Uterus (tissue), 4 donors: ENCODE results near the gene MST1. TPM values are rescaled to one million over a fixed set of nuclear protein-coding genes. Genes with fewer than 3 reads are reported as not detected.

Experiments used
- DNase-seq, 2 donors: peaks; one replicate each; pipeline ENCODE4 v3.0.0-alpha.2; 2019 to 2020
- H3K27ac ChIP-seq, 2 donors: fragments of 200-600 bp; sonication (generic); 1 replicate in 1 of 2; 2 replicates in 1 of 2; pipeline ENCODE4 v1.5.1; 2016 to 2018
- H3K27me3 ChIP-seq, 2 donors: fragments of 200-600 bp; sonication (generic); one replicate each; pipeline ENCODE4 v1.5.1; 2018 to 2019; ENCODE audit warnings: control low read depth in 1 of 2
- H3K36me3 ChIP-seq, 2 donors: fragments of 200-600 bp; sonication (generic); one replicate each; pipeline ENCODE4 v1.5.1; 2019; ENCODE audit warnings: control low read depth in 1 of 2
- H3K4me1 ChIP-seq, 2 donors: fragments of 200-600 bp; sonication (generic); one replicate each; pipeline ENCODE4 v1.5.1; 2018 to 2019; ENCODE audit warnings: control low read depth in 1 of 2
- H3K4me3 ChIP-seq, 2 donors: fragments of 200-600 bp; sonication (generic); 1 replicate in 1 of 2; 2 replicates in 1 of 2; pipeline ENCODE4 v1.5.1; 2018 to 2019; ENCODE audit warnings: mild to moderate bottlenecking in 1 of 2
- H3K9me3 ChIP-seq, 2 donors: fragments of 200-600 bp; sonication (generic); one replicate each; pipeline ENCODE4 v1.5.1; 2019; ENCODE audit warnings: control low read depth in 1 of 2
- CTCF ChIP-seq, 4 experiments: fragments of 200-600 bp in 2 of 4; fragments of 450-650 bp in 2 of 4; sonication (generic) in 2 of 4; IDR thresholded peaks; one replicate each; pipeline ENCODE4 v1.5.1; 2016 to 2019; ENCODE audit warnings: antibody characterized with exemption in 4 of 4, mild to moderate bottlenecking in 2 of 4, moderate library complexity in 1 of 4
- POLR2A ChIP-seq, 2 donors: fragments of 450-650 bp; IDR thresholded peaks; one replicate each; pipeline ENCODE4 v1.6.1; 2016; ENCODE audit warnings: antibody characterized with exemption in 2 of 2, mild to moderate bottlenecking in 1 of 2, moderate library complexity in 1 of 2
- intact Hi-C: fragments of 100-400 bp; cut with DNase I; formaldehyde crosslinking; loops from one replicate; pipeline ENCODE4 v1.15.1; 2023; ENCODE audit warnings: low total_unique reads
- total RNA-seq, 4 donors: library from RNA; depleted of rRNA in 3 of 4; stranded (reverse); fragments of >200 nt in 3 of 4; gene quantifications; one replicate each; pipeline versions ENCODE4 v1.1.0 to v1.2.4, GENCODE V29; 2014 to 2023
- donor health status: DM: yes; HTN: yes; CAD: no.

The MST1 gene
- total RNA-seq, 4 donors from 2014 or later: 5.1 to 11.5 (median 10.4) TPM; not detected in 1

GRCh38 chr3:49654176-49654825, 35.0 kb downstream of the MST1 start:
- H3K27ac ChIP-seq: no peak overlapping the region
- no peak for DNase-seq
- intact Hi-C loops: no loop called here
- H3K4me3 ChIP-seq: no peak overlapping the region
- H3K36me3 ChIP-seq: no peaks in the 10 kb centered on the region
- no peaks in the 10 kb centered on the region for H3K9me3 ChIP-seq
- H3K27me3 ChIP-seq: no peaks in the 10 kb centered on the region
- no peaks in the 10 kb centered on the region for H3K4me1 ChIP-seq
- TF ChIP-seq CTCF (IDR thresholded peaks at IDR 0.05): no peak
- no peak for TF ChIP-seq POLR2A (IDR thresholded peaks at IDR 0.05)

GRCh38 chr3:49653621-49654020, 35.7 kb downstream of the MST1 start:
- Histone ChIP-seq H3K27me3 (no peaks in the 10 kb centered on the region), H3K36me3 (no peaks in the 10 kb centered on the region), H3K4me3 (no peak overlapping the region), H3K9me3 (no peaks in the 10 kb centered on the region), H3K4me1 (no peaks in the 10 kb centered on the region), H3K27ac (no peak overlapping the region)
- intact Hi-C loops: no loop called here
- TF ChIP-seq CTCF (IDR thresholded peaks at IDR 0.05) (no peak), POLR2A (IDR thresholded peaks at IDR 0.05) (no peak)
- no peak for DNase-seq

GRCh38 chr3:49652903-49653415, 36.3 kb downstream of the MST1 start:
- TF ChIP-seq CTCF (IDR thresholded peaks at IDR 0.05): no peak
- no peak for TF ChIP-seq POLR2A (IDR thresholded peaks at IDR 0.05)
- intact Hi-C loops: no loop called here

DNA sequence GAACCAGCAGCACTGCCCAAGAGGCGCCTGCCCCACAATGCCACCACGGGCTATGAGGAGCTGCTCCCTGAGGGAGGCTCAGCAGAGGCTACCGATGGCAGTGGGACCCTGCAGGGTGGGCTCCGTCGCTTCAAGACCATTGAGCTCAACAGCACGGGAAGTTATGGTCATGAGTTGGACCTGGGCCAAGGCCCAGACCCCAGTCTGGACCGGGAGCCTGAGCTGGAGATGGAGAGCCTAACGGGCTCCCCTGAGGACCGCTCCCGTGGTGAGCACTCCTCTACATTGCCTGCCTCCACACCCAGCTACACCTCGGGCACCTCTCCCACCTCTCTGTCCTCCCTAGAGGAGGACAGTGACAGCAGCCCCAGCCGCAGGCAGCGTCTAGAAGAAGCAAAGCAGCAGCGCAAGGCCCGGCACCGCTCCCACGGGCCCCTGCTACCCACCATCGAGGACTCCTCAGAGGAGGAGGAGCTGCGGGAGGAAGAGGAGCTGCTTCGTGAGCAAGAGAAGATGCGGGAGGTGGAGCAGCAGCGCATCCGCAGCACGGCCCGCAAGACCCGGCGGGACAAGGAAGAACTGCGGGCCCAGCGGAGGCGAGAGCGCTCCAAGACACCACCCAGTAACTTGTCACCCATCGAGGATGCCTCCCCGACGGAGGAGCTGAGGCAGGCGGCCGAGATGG, 36.9 kb downstream of the MST1 start:
- no peak for DNase-seq
- H3K4me1 ChIP-seq: no peaks in the 10 kb centered on the region
- no peaks in the 10 kb centered on the region for H3K27me3 ChIP-seq
- H3K27ac ChIP-seq: no peak overlapping the region
- no peak for TF ChIP-seq CTCF (IDR thresholded peaks at IDR 0.05)
- no peak for TF ChIP-seq POLR2A (IDR thresholded peaks at IDR 0.05)
- no peaks in the 10 kb centered on the region for H3K9me3 ChIP-seq
- no peaks in the 10 kb centered on the region for H3K36me3 ChIP-seq
- intact Hi-C loops: no loop called here
- H3K4me3 ChIP-seq: no peak overlapping the region

More at GRCh38 chr3:49652903-49653415, 36.3 kb downstream of the MST1 start:
- Histone ChIP-seq H3K9me3 (no peaks in the 10 kb centered on the region), H3K4me1 (no peaks in the 10 kb centered on the region), H3K36me3 (no peaks in the 10 kb centered on the region), H3K4me3 (no peak overlapping the region), H3K27ac (no peak overlapping the region), H3K27me3 (no peaks in the 10 kb centered on the region)
- no peak for DNase-seq

DNA sequence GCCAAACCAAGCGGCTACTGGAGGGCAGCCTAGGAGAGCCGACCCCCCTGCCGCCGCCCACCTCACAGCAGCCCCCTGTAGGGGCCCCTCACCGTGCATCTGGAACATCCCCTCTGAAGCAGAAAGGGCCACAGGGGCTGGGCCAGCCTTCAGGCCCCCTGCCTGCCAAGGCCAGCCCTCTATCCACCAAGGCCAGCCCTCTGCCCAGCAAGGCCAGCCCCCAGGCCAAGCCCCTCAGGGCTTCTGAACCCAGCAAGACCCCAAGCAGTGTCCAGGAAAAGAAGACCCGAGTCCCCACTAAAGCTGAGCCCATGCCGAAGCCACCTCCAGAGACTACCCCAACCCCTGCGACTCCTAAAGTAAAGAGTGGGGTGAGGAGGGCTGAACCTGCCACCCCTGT, 38.6 kb downstream of the MST1 start:
- intact Hi-C loops: no loop called here
- Histone ChIP-seq H3K27ac (no peak overlapping the region), H3K4me3 (no peak overlapping the region), H3K9me3 (no peaks in the 10 kb centered on the region), H3K27me3 (no peaks in the 10 kb centered on the region), H3K4me1 (no peaks in the 10 kb centered on the region), H3K36me3 (no peaks in the 10 kb centered on the region)
- DNase-seq: no peak
- no peak for TF ChIP-seq POLR2A (IDR thresholded peaks at IDR 0.05)
- TF ChIP-seq CTCF (IDR thresholded peaks at IDR 0.05): no peak
